IMR-90 (cell line): Measurements from ENCODE around the gene XPO6. TPM values are rescaled to one million over a fixed set of nuclear protein-coding genes. Genes with fewer than 3 reads are reported as not detected.

Source experiments
- ATAC-seq: fragments of 200-7000 bp; cut with Tn5 transposase; 2 replicates; pipeline ENCODE4 v1.9.1; 2020; ENCODE audit warnings: low read depth, mild to moderate bottlenecking, moderate library complexity
- BruUV-seq: library from RNA; stranded (reverse); fragments of 400-500 nt; replicated peaks from 2 replicates; lab custom pipeline; 2021; lab: Mats Ljungman, UMichigan
- CTCF ChIA-PET: fragments of 300-600 bp; formaldehyde crosslinking; extraction: SDS; loops from one replicate; lab custom pipeline; 2021; ENCODE audit warnings: antibody characterized with exemption; lab: Yijun Ruan, JAX
- POLR2A ChIA-PET: fragments of 300-600 bp; sonication (Branson Sonifier 250); formaldehyde crosslinking; loops from one replicate; lab custom pipeline; 2022; ENCODE audit warnings: antibody characterized with exemption; ENCODE audit not compliant: unreplicated experiment; lab: Charles Lee
- DNase-seq: peaks from one replicate; pipeline ENCODE4 v3.0.0; 2013
- H2AFZ ChIP-seq: replicated peaks from 2 replicates; pipeline ENCODE3; 2013; ENCODE audit warnings: low read length, mild to moderate bottlenecking; ENCODE audit not compliant: poor library complexity
- H2AK5ac ChIP-seq: 2 replicates; pipeline ENCODE4 v1.6.1; 2013; ENCODE audit warnings: low read depth, low read length, inconsistent platforms
- H2AK9ac ChIP-seq: replicated peaks from 2 replicates; pipeline ENCODE3; 2013; ENCODE audit warnings: mild to moderate bottlenecking, low read depth, low read length, moderate library complexity; ENCODE audit not compliant: poor library complexity
- H2BK120ac ChIP-seq: 2 replicates; pipeline ENCODE4 v1.6.1; 2013; ENCODE audit warnings: low read depth, low read length, inconsistent platforms
- H2BK15ac ChIP-seq: 3 replicates; pipeline ENCODE4 v1.6.1; 2013; ENCODE audit warnings: low read depth, low read length, inconsistent platforms
- H2BK20ac ChIP-seq: 2 replicates; pipeline ENCODE4 v1.6.1; 2013; ENCODE audit warnings: low read depth, mild to moderate bottlenecking, inconsistent platforms, low read length, moderate library complexity
- H2BK5ac ChIP-seq: 2 replicates; pipeline ENCODE4 v1.6.1; 2013; ENCODE audit warnings: mild to moderate bottlenecking, low read depth, low read length, inconsistent platforms; ENCODE audit not compliant: poor library complexity, severe bottlenecking
- H3K14ac ChIP-seq: replicated peaks from 2 replicates; pipeline ENCODE4 v1.6.1; 2013; ENCODE audit warnings: low read depth, low read length, inconsistent platforms
- H3K18ac ChIP-seq: 2 replicates; pipeline ENCODE4 v1.6.1; 2013; ENCODE audit warnings: low read depth, low read length, control low read depth
- H3K23ac ChIP-seq: 2 replicates; pipeline ENCODE4 v1.6.1; 2013; ENCODE audit warnings: low read depth, low read length, inconsistent platforms
- H3K27ac ChIP-seq: 2 replicates; pipeline ENCODE4 v1.5.1; 2013; ENCODE audit warnings: mild to moderate bottlenecking, control low read depth, low read length; ENCODE audit not compliant: insufficient read depth
- H3K27me3 ChIP-seq: 2 replicates; pipeline ENCODE4 v1.6.1; 2013; ENCODE audit warnings: low read length; ENCODE audit not compliant: control insufficient read depth, insufficient read depth
- H3K36me3 ChIP-seq: 2 replicates; pipeline ENCODE4 v1.6.1; 2013; ENCODE audit warnings: low read length, mixed read lengths; ENCODE audit not compliant: control insufficient read depth, insufficient read depth
- H3K4ac ChIP-seq: 2 replicates; pipeline ENCODE4 v1.6.1; 2013; ENCODE audit warnings: low read depth, low read length, inconsistent platforms
- H3K4me1 ChIP-seq: 2 replicates; pipeline ENCODE4 v1.6.1; 2013; ENCODE audit warnings: low read length, mixed read lengths; ENCODE audit not compliant: control insufficient read depth, insufficient read depth
- H3K4me2 ChIP-seq: 2 replicates; pipeline ENCODE4 v1.6.1; 2013; ENCODE audit warnings: low read depth, mild to moderate bottlenecking, control low read depth, low read length, moderate library complexity
- H3K4me3 ChIP-seq: 2 replicates; pipeline ENCODE4 v1.5.1; 2013; ENCODE audit warnings: low read depth, mild to moderate bottlenecking, control low read depth, low read length, moderate library complexity; ENCODE audit not compliant: insufficient read depth
- H3K56ac ChIP-seq: 2 replicates; pipeline ENCODE4 v1.6.1; 2013; ENCODE audit warnings: low read length, inconsistent platforms; ENCODE audit not compliant: insufficient read depth; ENCODE audit errors: extremely low read depth
- H3K79me1 ChIP-seq, 2 experiments: 2 replicates each; pipeline ENCODE4 v1.6.1; 2013; ENCODE audit warnings: low read length in 2 of 2, inconsistent platforms in 1 of 2, low read depth in 1 of 2
- H3K9ac ChIP-seq: 2 replicates; pipeline ENCODE4 v1.6.1; 2013; ENCODE audit warnings: low read depth, low read length, control low read depth
- H3K9me1 ChIP-seq: 2 replicates; pipeline ENCODE4 v1.6.1; 2013; ENCODE audit warnings: low read length, inconsistent platforms; ENCODE audit not compliant: insufficient read depth
- H3K9me3 ChIP-seq: 2 replicates; pipeline ENCODE4 v1.6.1; 2013; ENCODE audit warnings: low read length; ENCODE audit not compliant: control insufficient read depth, insufficient read depth
- H4K20me1 ChIP-seq: 2 replicates; pipeline ENCODE4 v1.6.1; 2013; ENCODE audit warnings: low read length, inconsistent platforms; ENCODE audit not compliant: insufficient read depth
- H4K5ac ChIP-seq: 2 replicates; pipeline ENCODE4 v1.6.1; 2013; ENCODE audit warnings: mild to moderate bottlenecking, low read depth, low read length, control low read depth
- H4K8ac ChIP-seq, 2 experiments: 2 replicates each; pipeline ENCODE4 v1.6.1; 2013; ENCODE audit warnings: low read depth in 2 of 2, low read length in 2 of 2, control low read depth in 1 of 2, inconsistent platforms in 1 of 2
- H4K91ac ChIP-seq: 2 replicates; pipeline ENCODE4 v1.6.1; 2013; ENCODE audit warnings: low read depth, low read length, inconsistent platforms; ENCODE audit not compliant: insufficient read depth
- BHLHE40 ChIP-seq: fragments of 150-350 bp; IDR thresholded peaks from 2 replicates; pipeline ENCODE4 v1.6.1; 2016; ENCODE audit warnings: mild to moderate bottlenecking, low read depth, low read length
- CEBPB ChIP-seq: IDR thresholded peaks from 2 replicates; pipeline ENCODE4 v1.6.1; 2012; ENCODE audit warnings: low read depth, low read length, improper control_type of control experiment
- CTCF ChIP-seq: conservative IDR thresholded peaks from 2 replicates; pipeline ENCODE4 v1.5.1; 2012; ENCODE audit warnings: mild to moderate bottlenecking, low read depth, low read length, improper control_type of control experiment
- ELK1 ChIP-seq: fragments of 150-350 bp; IDR thresholded peaks from 2 replicates; pipeline ENCODE4 v1.6.1; 2016; ENCODE audit warnings: low read depth, mild to moderate bottlenecking, low read length, moderate library complexity, borderline replicate concordance
- FOS ChIP-seq: fragments of 150-350 bp; IDR thresholded peaks from 2 replicates; pipeline ENCODE4 v1.6.1; 2016; ENCODE audit warnings: low read depth, low read length
- MAFK ChIP-seq: IDR thresholded peaks from 2 replicates; pipeline ENCODE4 v1.6.1; 2012; ENCODE audit warnings: low read depth, low read length, improper control_type of control experiment
- MAZ ChIP-seq: IDR thresholded peaks from 2 replicates; pipeline ENCODE4 v1.6.1; 2012; ENCODE audit warnings: low read depth, mild to moderate bottlenecking, low read length, improper control_type of control experiment, moderate library complexity, borderline replicate concordance
- NFE2L2 ChIP-seq: fragments of 150-350 bp; IDR thresholded peaks from 2 replicates; pipeline ENCODE4 v1.6.1; 2016; ENCODE audit warnings: low read depth, mild to moderate bottlenecking, low read length
- POLR2A ChIP-seq: IDR thresholded peaks from 2 replicates; pipeline ENCODE4 v1.6.1; 2012; ENCODE audit warnings: mild to moderate bottlenecking, low read depth, low read length
- RAD21 ChIP-seq: IDR thresholded peaks from 2 replicates; pipeline ENCODE4 v1.6.1; 2012; ENCODE audit warnings: low read length, improper control_type of control experiment
- RCOR1 ChIP-seq: IDR thresholded peaks from 2 replicates; pipeline ENCODE4 v1.6.1; 2012; ENCODE audit warnings: mild to moderate bottlenecking, low read length, improper control_type of control experiment; ENCODE audit not compliant: insufficient replicate concordance
- RFX5 ChIP-seq: IDR thresholded peaks from 2 replicates; pipeline ENCODE4 v1.8.0; 2012; ENCODE audit warnings: low read depth, mild to moderate bottlenecking, low read length, moderate library complexity
- SMC3 ChIP-seq: fragments of 150-350 bp; IDR thresholded peaks from 2 replicates; pipeline ENCODE4 v1.6.1; 2016; ENCODE audit warnings: low read depth, mild to moderate bottlenecking, antibody characterized with exemption, low read length, moderate library complexity
- USF2 ChIP-seq: fragments of 150-350 bp; IDR thresholded peaks from 2 replicates; pipeline ENCODE4 v1.6.1; 2017; ENCODE audit warnings: mild to moderate bottlenecking, antibody characterized with exemption, low read length, low read depth
- WGBS, 2 experiments: methylation state at CpG; one replicate each; pipeline versions ENCODE4 v1.1.5 to v1.1.7; 2013; ENCODE audit warnings: missing lambda C conversion rate in 2 of 2; ENCODE audit not compliant: insufficient read length in 1 of 2; ENCODE audit errors: extremely low coverage in 2 of 2; 5-methylcytosine and 5-hydroxymethylcytosine counted together
- dilution Hi-C: fragments of 300-500 bp; cut with HindIII; formaldehyde crosslinking; loops from one replicate; pipeline ENCODE4 v1.14.3; 2018; ENCODE audit warnings: low sequenced_read_pairs; ENCODE audit not compliant: unreplicated experiment
- in situ Hi-C: fragments of 300-500 bp; cut with MboI; formaldehyde crosslinking; loops from 3 replicates; pipeline ENCODE4 v1.14.3; 2019; ENCODE audit warnings: low sequenced_read_pairs, inconsistent platforms, mixed read lengths
- intact Hi-C: fragments of 100-400 bp; cut with micrococcal nuclease; formaldehyde crosslinking; loops from 2 replicates; pipeline ENCODE4 v1.10.0; 2022
- polyA plus RNA-seq, 3 experiments: library from polyadenylated mRNA; depleted of rRNA; stranded (reverse); fragments of >200 nt; gene quantifications; 2 replicates each; pipeline ENCODE4 v1.2.3, GENCODE V29; 2012; ENCODE audit warnings: low replicate concordance in 1 of 3
- total RNA-seq: library from RNA; depleted of rRNA; stranded (reverse); fragments of >200 nt; gene quantifications from 2 replicates; pipeline ENCODE4 v1.2.3, GENCODE V29; 2012

XPO6 gene
- total and polyA plus RNA-seq, 2 of the 4 experiments (the other 2 are of a cell fraction) = 108 to 184 TPM

- dilution Hi-C loops = no loop called here
- BruUV-seq = no TSS peak
These were observed 26.1 kb upstream of the XPO6 start for GRCh38 chr16:28237754-28238357.

More at GRCh38 chr16:28237754-28238357, 26.1 kb upstream of the XPO6 start:
- intact Hi-C loops = no loop called here
- no peak overlapping the region for H3K4me3 ChIP-seq
- no peak overlapping the region for H2BK20ac ChIP-seq
- H4K5ac ChIP-seq = no peak overlapping the region
- no peak overlapping the region for H3K4me2 ChIP-seq
- H3K9ac ChIP-seq = no peak overlapping the region
- H3K27ac ChIP-seq = no peak overlapping the region
- no peak overlapping the region for H2BK5ac ChIP-seq
- H3K9me1 ChIP-seq = no peaks in the 10 kb centered on the region
- H4K8ac ChIP-seq = no peak overlapping the region
- no peak overlapping the region for H3K4ac ChIP-seq
- TF ChIP-seq POLR2A (no peak), SMC3 (no peak), FOS (no peak), CTCF (no peak), NFE2L2 (no peak), RFX5 (no peak), BHLHE40 (no peak), MAZ (no peak), MAFK (no peak), USF2 (no peak), RAD21 (no peak), ELK1 (no peak), CEBPB (no peak), RCOR1 (no peak)
- no peak overlapping the region for H3K23ac ChIP-seq
- no peak overlapping the region for H3K18ac ChIP-seq
- no peak overlapping the region for H2AK5ac ChIP-seq
- POLR2A ChIA-PET = no interaction called here
- H3K27me3 ChIP-seq = no peaks in the 10 kb centered on the region
- H3K36me3 ChIP-seq = no peaks in the 10 kb centered on the region
- H3K14ac ChIP-seq = no peak overlapping the region
- H2BK15ac ChIP-seq = no peak overlapping the region
- DNase-seq (no peak), ATAC-seq (no peak)
- no peak overlapping the region for H4K91ac ChIP-seq
- H3K9me3 ChIP-seq = peaks cover 3% of the 10 kb centered on the region; the same call in 1 of the 2 replicates
- in situ Hi-C loops = no loop called here
- no peak overlapping the region for H2BK120ac ChIP-seq
- no peak overlapping the region for H2AFZ ChIP-seq
- H2AK9ac ChIP-seq = no peak overlapping the region
- H3K56ac ChIP-seq = no peak overlapping the region
- no peaks in the 10 kb centered on the region for H3K79me1 ChIP-seq
- no peaks in the 10 kb centered on the region for H3K4me1 ChIP-seq
- no peaks in the 10 kb centered on the region for H4K20me1 ChIP-seq
- CTCF ChIA-PET = no interaction called here
- WGBS, 2 experiments = no CpG with 5 or more reads among the region's 3 CpGs
